ENCODE measurements around the gene OXSM.

DNA sequence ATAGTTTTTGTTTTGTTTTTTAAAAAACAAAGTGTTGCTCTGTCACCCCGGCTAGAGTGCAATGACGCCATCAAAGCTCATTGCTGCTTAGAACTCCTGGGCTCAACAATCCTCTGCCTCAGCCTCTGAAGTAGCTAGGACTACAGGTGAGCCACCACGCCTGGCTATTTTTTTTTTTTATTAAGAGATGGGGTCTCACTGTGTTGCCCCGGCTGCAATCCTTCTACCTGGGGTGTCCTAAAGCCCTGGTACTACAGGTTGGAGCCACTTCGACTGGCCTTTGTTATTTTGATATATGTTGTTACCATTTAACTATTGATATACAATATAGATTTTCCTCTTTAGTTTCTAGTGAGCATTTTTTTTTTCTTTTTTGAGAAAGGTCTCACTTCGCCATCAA lies 9.3 kb upstream of the OXSM start:
- TF ChIP-seq, protein P1, sequence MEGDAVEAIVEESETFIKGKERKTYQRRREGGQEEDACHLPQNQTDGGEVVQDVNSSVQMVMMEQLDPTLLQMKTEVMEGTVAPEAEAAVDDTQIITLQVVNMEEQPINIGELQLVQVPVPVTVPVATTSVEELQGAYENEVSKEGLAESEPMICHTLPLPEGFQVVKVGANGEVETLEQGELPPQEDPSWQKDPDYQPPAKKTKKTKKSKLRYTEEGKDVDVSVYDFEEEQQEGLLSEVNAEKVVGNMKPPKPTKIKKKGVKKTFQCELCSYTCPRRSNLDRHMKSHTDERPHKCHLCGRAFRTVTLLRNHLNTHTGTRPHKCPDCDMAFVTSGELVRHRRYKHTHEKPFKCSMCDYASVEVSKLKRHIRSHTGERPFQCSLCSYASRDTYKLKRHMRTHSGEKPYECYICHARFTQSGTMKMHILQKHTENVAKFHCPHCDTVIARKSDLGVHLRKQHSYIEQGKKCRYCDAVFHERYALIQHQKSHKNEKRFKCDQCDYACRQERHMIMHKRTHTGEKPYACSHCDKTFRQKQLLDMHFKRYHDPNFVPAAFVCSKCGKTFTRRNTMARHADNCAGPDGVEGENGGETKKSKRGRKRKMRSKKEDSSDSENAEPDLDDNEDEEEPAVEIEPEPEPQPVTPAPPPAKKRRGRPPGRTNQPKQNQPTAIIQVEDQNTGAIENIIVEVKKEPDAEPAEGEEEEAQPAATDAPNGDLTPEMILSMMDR (IDR thresholded peaks at IDR 0.05): no peak
- TF ChIP-seq ZFX (IDR thresholded peaks at IDR 0.05; ENCODE audit: borderline replicate concordance): no peak
